PC-9 (cell line): ENCODE results near the gene KIAA0513. TPM values are rescaled to one million over a fixed set of nuclear protein-coding genes. Genes with fewer than 3 reads are reported as not detected.

Source experiments
- BruUV-seq: library from RNA; stranded (reverse); fragments of 400-500 nt; replicated peaks from 2 replicates; lab custom pipeline; 2021; lab: Mats Ljungman, UMichigan
- CTCF ChIA-PET: fragments of 300-600 bp; sonication (Branson Sonifier 250); formaldehyde crosslinking; loops from one replicate; lab custom pipeline; 2022; ENCODE audit warnings: antibody characterized with exemption; lab: Charles Lee
- POLR2A ChIA-PET: fragments of 300-600 bp; sonication (Branson Sonifier 250); formaldehyde crosslinking; loops from one replicate; lab custom pipeline; 2022; ENCODE audit warnings: antibody characterized with exemption; ENCODE audit not compliant: unreplicated experiment; lab: Charles Lee
- DNase-seq, 2 experiments: peaks; one replicate each; pipeline versions ENCODE4 v3.0.0 to v3.0.0-alpha.2; 2015 to 2022; ENCODE audit warnings: mixed read lengths in 1 of 2
- H2AFZ ChIP-seq: fragments of 200-600 bp; sonication (generic); 2 replicates; pipeline ENCODE4 v1.8.1; 2017; ENCODE audit warnings: antibody characterized with exemption
- H3F3A ChIP-seq: fragments of 200-600 bp; sonication (generic); 2 replicates; pipeline ENCODE4 v1.8.1; 2017; ENCODE audit warnings: antibody characterized with exemption, mild to moderate bottlenecking, low read depth; ENCODE audit not compliant: insufficient read depth
- H3K27ac ChIP-seq: fragments of 200-600 bp; sonication (generic); 2 replicates; pipeline ENCODE4 v1.6.1; 2016; ENCODE audit warnings: mixed run types
- H3K27me3 ChIP-seq: fragments of 200-600 bp; sonication (generic); 2 replicates; pipeline ENCODE4 v1.6.1; 2016; ENCODE audit warnings: low read depth, mixed run types; ENCODE audit not compliant: insufficient read depth
- H3K36me3 ChIP-seq: fragments of 200-600 bp; sonication (generic); 2 replicates; pipeline ENCODE4 v1.6.1; 2016; ENCODE audit warnings: low read depth, mixed run types
- H3K4me1 ChIP-seq: fragments of 200-600 bp; sonication (generic); replicated peaks from 2 replicates; pipeline ENCODE4 v1.6.1; 2016; ENCODE audit warnings: mixed run types; ENCODE audit not compliant: insufficient read depth
- H3K4me2 ChIP-seq: fragments of 200-600 bp; sonication (generic); 2 replicates; pipeline ENCODE4 v1.6.1; 2017; ENCODE audit warnings: mixed run types
- H3K4me3 ChIP-seq: fragments of 200-600 bp; sonication (generic); 2 replicates; pipeline ENCODE4 v1.6.1; 2016; ENCODE audit warnings: mixed run types
- H3K79me2 ChIP-seq: fragments of 200-600 bp; sonication (generic); 2 replicates; pipeline ENCODE4 v1.6.1; 2017; ENCODE audit warnings: low read depth, mixed run types
- H3K9me2 ChIP-seq: fragments of 200-600 bp; sonication (generic); 2 replicates; pipeline ENCODE4 v1.8.1; 2017; ENCODE audit warnings: mild to moderate bottlenecking; ENCODE audit not compliant: insufficient read depth
- H3K9me3 ChIP-seq: fragments of 200-600 bp; sonication (generic); 2 replicates; pipeline ENCODE4 v1.8.1; 2016; ENCODE audit warnings: low read depth; ENCODE audit not compliant: insufficient read depth
- H4K20me1 ChIP-seq: fragments of 200-600 bp; sonication (generic); 2 replicates; pipeline ENCODE4 v1.8.1; 2017; ENCODE audit not compliant: insufficient read depth
- CTCF ChIP-seq: fragments of 200-600 bp; sonication (generic); conservative IDR thresholded peaks from 2 replicates; pipeline ENCODE4 v1.6.1; 2017; ENCODE audit warnings: mixed run types, antibody characterized with exemption, mild to moderate bottlenecking, moderate library complexity
- EZH2 ChIP-seq: fragments of 200-600 bp; sonication (generic); IDR thresholded peaks from 2 replicates; pipeline ENCODE4 v1.8.0; 2017; ENCODE audit warnings: antibody characterized with exemption, low read depth
- intact Hi-C: fragments of 100-400 bp; cut with micrococcal nuclease; formaldehyde crosslinking; loops from one replicate; pipeline ENCODE4 v1.10.0; 2022; ENCODE audit not compliant: unreplicated experiment
- total RNA-seq: library from RNA; stranded (reverse); gene quantifications from 2 replicates; pipeline ENCODE4 v1.2.3, GENCODE V29; 2021

The KIAA0513 gene
- total RNA-seq, 1 experiment from 2014 or later, result 4.3 TPM

GRCh38 chr16:85111184-85111583, 83.6 kb downstream of the KIAA0513 start:
- no peak overlapping the region for H3K27ac ChIP-seq
- H3K4me2 ChIP-seq, result no peak overlapping the region
- no peaks in the 10 kb centered on the region for H3K4me1 ChIP-seq
- H4K20me1 ChIP-seq, result no peaks in the 10 kb centered on the region
- H3K9me2 ChIP-seq, result no peaks in the 10 kb centered on the region
- no peaks in the 10 kb centered on the region for H3K79me2 ChIP-seq
- intact Hi-C loops, result loop anchor here (10.0 kb wide), 1 partner anchor 284 kb away; no protein-coding TSS in a partner anchor
- CTCF ChIA-PET, result no interaction called here
- H3K9me3 ChIP-seq, result no peaks in the 10 kb centered on the region
- no peak for DNase-seq
- H3K4me3 ChIP-seq, result no peak overlapping the region
- TF ChIP-seq EZH2 (no peak), CTCF (no peak)
- no TSS peak for BruUV-seq
- no peaks in the 10 kb centered on the region for H3K36me3 ChIP-seq
- H3K27me3 ChIP-seq, result 0 out of 2 replicates have a peak, but pooled peaks cover 4% of the 10 kb centered on the region
- POLR2A ChIA-PET, result no interaction called here
- H3F3A ChIP-seq, result no peaks in the 10 kb centered on the region
- no peak overlapping the region for H2AFZ ChIP-seq

- H3K4me1 ChIP-seq, result no peaks in the 10 kb centered on the region
- H3K79me2 ChIP-seq, result no peaks in the 10 kb centered on the region
- POLR2A ChIA-PET, result no interaction called here
- H3K27ac ChIP-seq, result no peak within 1 kb of the TSS
- H3F3A ChIP-seq, result no peaks in the 10 kb centered on the region; the same call in 1 of the 2 replicates
- no peaks in the 10 kb centered on the region for H3K36me3 ChIP-seq
- no peak for TF ChIP-seq EZH2
- no peak for TF ChIP-seq CTCF
- 0 out of 2 replicates have a peak, but pooled peaks cover 4% of the 10 kb centered on the region for H3K27me3 ChIP-seq
- H3K9me2 ChIP-seq, result no peaks in the 10 kb centered on the region
- intact Hi-C loops, result loop anchor here (10.0 kb wide), 1 partner anchor 282 kb away; no protein-coding TSS in a partner anchor
- no peak within 1 kb of the TSS for H2AFZ ChIP-seq
- no peak within 1 kb of the TSS for H3K4me3 ChIP-seq
- no peaks in the 10 kb centered on the region for H3K9me3 ChIP-seq
- no peaks in the 10 kb centered on the region for H4K20me1 ChIP-seq
- no peak within 1 kb of the TSS for H3K4me2 ChIP-seq
- peak in 1 of 2 experiments; percentile 18 for DNase-seq
- CTCF ChIA-PET, result interaction anchor here (0.6 kb wide), 1 partner anchor 255 kb away, joined by 8 read pairs; no protein-coding TSS in a partner anchor
- no TSS peak for BruUV-seq
These were observed 84.8 kb downstream of the KIAA0513 start, which contains the start of gene CIBAR2 for GRCh38 chr16:85112364-85112763. TSS of gene CIBAR2 (minus strand) at chr16:85112472. CDS start at chr16:85112352, 120 bp downstream.

- no peak for TF ChIP-seq CTCF
- TF ChIP-seq EZH2, result no peak
- no peaks in the 10 kb centered on the region for H3K9me2 ChIP-seq
- H3K27ac ChIP-seq, result no peak overlapping the region
- H3K9me3 ChIP-seq, result no peaks in the 10 kb centered on the region
- ChIA-PET POLR2A (no interaction called here), CTCF (interaction anchor here (0.6 kb wide), 1 partner anchor 254 kb away, joined by 8 read pairs; no protein-coding TSS in a partner anchor)
- H3K79me2 ChIP-seq, result no peaks in the 10 kb centered on the region
- H3K4me3 ChIP-seq, result no peak overlapping the region
- H3K27me3 ChIP-seq, result no peaks in the 10 kb centered on the region
- intact Hi-C loops, result loop anchor here (10.0 kb wide), 1 partner anchor 282 kb away; no protein-coding TSS in a partner anchor
- no TSS peak for BruUV-seq
- H3K4me1 ChIP-seq, result no peaks in the 10 kb centered on the region
- H4K20me1 ChIP-seq, result no peaks in the 10 kb centered on the region
- H2AFZ ChIP-seq, result no peak overlapping the region
- H3F3A ChIP-seq, result no peaks in the 10 kb centered on the region; the same call in 1 of the 2 replicates
- no peak overlapping the region for H3K4me2 ChIP-seq
- DNase-seq, result no peak
- no peaks in the 10 kb centered on the region for H3K36me3 ChIP-seq
These were observed 85.7 kb downstream of the KIAA0513 start for GRCh38 chr16:85113168-85113733.
